ENCODE results near the gene ZNF185. TPM values are rescaled to one million over a fixed set of nuclear protein-coding genes. Genes with fewer than 3 reads are reported as not detected.

Gene ZNF185
- polyA plus RNA-seq, 1 donor from 2014 or later = 2.8 TPM

GRCh38 chrX:152912641-152913040, 14.8 kb downstream of the ZNF185 start (continued):
- TF ChIP-seq CTCF (IDR thresholded peaks at IDR 0.05; ENCODE audit: poor library complexity, severe bottlenecking) (no peak), EZH2 (IDR thresholded peaks at IDR 0.05; ENCODE audit: borderline replicate concordance, insufficient read depth, low read length, poor library complexity, severe bottlenecking) (no peak)

- Histone ChIP-seq H3K27ac (ENCODE audit: low read length) (no peak overlapping the region), H4K20me1 (ENCODE audit: insufficient read depth) (no peaks in the 10 kb centered on the region), H3K27me3 (ENCODE audit: insufficient read depth, low read depth, low read length) (no peaks in the 10 kb centered on the region), H2AFZ (ENCODE audit: low read depth, low read length) (no peak overlapping the region), H3K9me3 (ENCODE audit: low read length) (no peaks in the 10 kb centered on the region), H3K36me3 (ENCODE audit: insufficient read depth, low read length) (no peaks in the 10 kb centered on the region), H3K9ac (ENCODE audit: low read length) (no peak overlapping the region), H3K4me2 (ENCODE audit: low read length) (no peak overlapping the region), H3K79me2 (replicated peaks; ENCODE audit: insufficient read depth, low read length) (no peaks in the 10 kb centered on the region), H3K4me3 (ENCODE audit: low read length) (no peak overlapping the region), H3K9me2 (ENCODE audit: insufficient read depth, low read length) (no peaks in the 10 kb centered on the region), H3F3A (ENCODE audit: insufficient read depth, low read length, poor library complexity, severe bottlenecking) (no peaks in the 10 kb centered on the region)
- TF ChIP-seq CTCF (IDR thresholded peaks at IDR 0.05; ENCODE audit: poor library complexity, severe bottlenecking) (no peak), RAD21 (conservative IDR thresholded peaks at IDR 0.05) (no peak), SMC3 (conservative IDR thresholded peaks at IDR 0.05; ENCODE audit: poor library complexity) (no peak), MXI1 (conservative IDR thresholded peaks at IDR 0.05; ENCODE audit: poor library complexity, severe bottlenecking) (no peak), REST (IDR thresholded peaks at IDR 0.05; ENCODE audit: borderline replicate concordance) (no peak), EP300 (conservative IDR thresholded peaks at IDR 0.05; ENCODE audit: poor library complexity, severe bottlenecking) (no peak), POLR2AphosphoS5 (IDR thresholded peaks at IDR 0.05) (no peak), TAF1 (IDR thresholded peaks at IDR 0.05; ENCODE audit: low read depth) (no peak), EZH2 (IDR thresholded peaks at IDR 0.05; ENCODE audit: borderline replicate concordance, insufficient read depth, low read length, poor library complexity, severe bottlenecking) (no peak)
Observed at GRCh38 chrX:152913346-152913745, 15.5 kb downstream of the ZNF185 start.

- no peaks in the 10 kb centered on the region for H3K79me2 ChIP-seq (replicated peaks; ENCODE audit: insufficient read depth, low read length)
- H3K27ac ChIP-seq (ENCODE audit: low read length) = no peak overlapping the region
- H3K9ac ChIP-seq (ENCODE audit: low read length) = no peak overlapping the region
- H3K27me3 ChIP-seq (ENCODE audit: insufficient read depth, low read depth, low read length) = no peaks in the 10 kb centered on the region
- TF ChIP-seq SMC3 (conservative IDR thresholded peaks at IDR 0.05; ENCODE audit: poor library complexity) (no peak), CTCF (IDR thresholded peaks at IDR 0.05; ENCODE audit: poor library complexity, severe bottlenecking) (no peak), REST (IDR thresholded peaks at IDR 0.05; ENCODE audit: borderline replicate concordance) (no peak)
- no peak overlapping the region for H2AFZ ChIP-seq (ENCODE audit: low read depth, low read length)
- H3K4me3 ChIP-seq (ENCODE audit: low read length) = no peak overlapping the region
- no peaks in the 10 kb centered on the region for H3K9me3 ChIP-seq (ENCODE audit: low read length)
- H4K20me1 ChIP-seq (ENCODE audit: insufficient read depth) = no peaks in the 10 kb centered on the region
- H3K4me2 ChIP-seq (ENCODE audit: low read length) = no peak overlapping the region
- no peaks in the 10 kb centered on the region for H3F3A ChIP-seq (ENCODE audit: insufficient read depth, low read length, poor library complexity, severe bottlenecking)
- H3K36me3 ChIP-seq (ENCODE audit: insufficient read depth, low read length) = no peaks in the 10 kb centered on the region
- no peaks in the 10 kb centered on the region for H3K9me2 ChIP-seq (ENCODE audit: insufficient read depth, low read length)
Observed at GRCh38 chrX:152913910-152914309, 16.0 kb downstream of the ZNF185 start.
